Loucy (cell line): ENCODE results near the gene SFXN5.

Experiments
- EZH2phosphoT487 ChIP-seq: fragments of 200-600 bp; IDR thresholded peaks from 2 replicates; pipeline ENCODE4 v1.6.1; 2018; ENCODE audit warnings: antibody characterized with exemption, mild to moderate bottlenecking, moderate library complexity, borderline replicate concordance
- TF ChIP-seq, protein P1 (sequence below): fragments of 200-600 bp; sonication (generic); conservative IDR thresholded peaks from 2 replicates; pipeline ENCODE4 v1.5.1; 2014; ENCODE audit warnings: mild to moderate bottlenecking, antibody characterized with exemption, low read length

GRCh38 chr2:72988041-72988440 lies 83.5 kb downstream of the SFXN5 start:
- TF ChIP-seq, protein P1, sequence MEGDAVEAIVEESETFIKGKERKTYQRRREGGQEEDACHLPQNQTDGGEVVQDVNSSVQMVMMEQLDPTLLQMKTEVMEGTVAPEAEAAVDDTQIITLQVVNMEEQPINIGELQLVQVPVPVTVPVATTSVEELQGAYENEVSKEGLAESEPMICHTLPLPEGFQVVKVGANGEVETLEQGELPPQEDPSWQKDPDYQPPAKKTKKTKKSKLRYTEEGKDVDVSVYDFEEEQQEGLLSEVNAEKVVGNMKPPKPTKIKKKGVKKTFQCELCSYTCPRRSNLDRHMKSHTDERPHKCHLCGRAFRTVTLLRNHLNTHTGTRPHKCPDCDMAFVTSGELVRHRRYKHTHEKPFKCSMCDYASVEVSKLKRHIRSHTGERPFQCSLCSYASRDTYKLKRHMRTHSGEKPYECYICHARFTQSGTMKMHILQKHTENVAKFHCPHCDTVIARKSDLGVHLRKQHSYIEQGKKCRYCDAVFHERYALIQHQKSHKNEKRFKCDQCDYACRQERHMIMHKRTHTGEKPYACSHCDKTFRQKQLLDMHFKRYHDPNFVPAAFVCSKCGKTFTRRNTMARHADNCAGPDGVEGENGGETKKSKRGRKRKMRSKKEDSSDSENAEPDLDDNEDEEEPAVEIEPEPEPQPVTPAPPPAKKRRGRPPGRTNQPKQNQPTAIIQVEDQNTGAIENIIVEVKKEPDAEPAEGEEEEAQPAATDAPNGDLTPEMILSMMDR, result no peak
- TF ChIP-seq EZH2phosphoT487, result no peak
